ENCODE data around the gene ITPR1.

DNA sequence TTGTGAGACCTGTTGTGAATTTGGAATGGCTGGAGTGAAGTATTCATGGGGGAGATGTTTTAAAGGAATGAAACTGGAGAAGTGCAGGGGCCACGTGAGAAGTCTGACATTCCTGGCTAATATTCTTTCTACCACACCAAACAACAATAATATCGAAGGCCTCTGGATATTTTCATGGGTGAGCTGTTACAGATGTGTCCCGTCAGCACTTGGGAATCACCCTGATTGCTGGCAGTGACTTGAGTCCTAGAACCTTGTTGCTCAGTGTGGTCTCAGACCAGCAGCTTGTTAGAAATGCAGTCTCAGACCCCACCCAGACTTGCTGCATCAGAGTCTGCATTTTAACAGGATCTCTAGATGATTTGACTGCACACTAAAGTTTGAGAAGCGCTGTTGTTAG is 113.8 kb downstream of the ITPR1 start:
- TF ChIP-seq POLR2AphosphoS5 (IDR thresholded peaks at IDR 0.05; ENCODE audit: low read depth) = no peak
- TF ChIP-seq CTCF (conservative IDR thresholded peaks at IDR 0.05; ENCODE audit: low read depth in 2 of 2) = no peak
- no peak for TF ChIP-seq EZH2 (IDR thresholded peaks at IDR 0.05; ENCODE audit: low read depth, unreplicated experiment)
- TF ChIP-seq JUNB (IDR thresholded peaks at IDR 0.05; ENCODE audit: unreplicated experiment) = no peak
- no peak for TF ChIP-seq EZH2phosphoT487 (IDR thresholded peaks at IDR 0.05; ENCODE audit: unreplicated experiment)
- no peak for TF ChIP-seq ETS1 (IDR thresholded peaks at IDR 0.05)
- TF ChIP-seq, protein P1, sequence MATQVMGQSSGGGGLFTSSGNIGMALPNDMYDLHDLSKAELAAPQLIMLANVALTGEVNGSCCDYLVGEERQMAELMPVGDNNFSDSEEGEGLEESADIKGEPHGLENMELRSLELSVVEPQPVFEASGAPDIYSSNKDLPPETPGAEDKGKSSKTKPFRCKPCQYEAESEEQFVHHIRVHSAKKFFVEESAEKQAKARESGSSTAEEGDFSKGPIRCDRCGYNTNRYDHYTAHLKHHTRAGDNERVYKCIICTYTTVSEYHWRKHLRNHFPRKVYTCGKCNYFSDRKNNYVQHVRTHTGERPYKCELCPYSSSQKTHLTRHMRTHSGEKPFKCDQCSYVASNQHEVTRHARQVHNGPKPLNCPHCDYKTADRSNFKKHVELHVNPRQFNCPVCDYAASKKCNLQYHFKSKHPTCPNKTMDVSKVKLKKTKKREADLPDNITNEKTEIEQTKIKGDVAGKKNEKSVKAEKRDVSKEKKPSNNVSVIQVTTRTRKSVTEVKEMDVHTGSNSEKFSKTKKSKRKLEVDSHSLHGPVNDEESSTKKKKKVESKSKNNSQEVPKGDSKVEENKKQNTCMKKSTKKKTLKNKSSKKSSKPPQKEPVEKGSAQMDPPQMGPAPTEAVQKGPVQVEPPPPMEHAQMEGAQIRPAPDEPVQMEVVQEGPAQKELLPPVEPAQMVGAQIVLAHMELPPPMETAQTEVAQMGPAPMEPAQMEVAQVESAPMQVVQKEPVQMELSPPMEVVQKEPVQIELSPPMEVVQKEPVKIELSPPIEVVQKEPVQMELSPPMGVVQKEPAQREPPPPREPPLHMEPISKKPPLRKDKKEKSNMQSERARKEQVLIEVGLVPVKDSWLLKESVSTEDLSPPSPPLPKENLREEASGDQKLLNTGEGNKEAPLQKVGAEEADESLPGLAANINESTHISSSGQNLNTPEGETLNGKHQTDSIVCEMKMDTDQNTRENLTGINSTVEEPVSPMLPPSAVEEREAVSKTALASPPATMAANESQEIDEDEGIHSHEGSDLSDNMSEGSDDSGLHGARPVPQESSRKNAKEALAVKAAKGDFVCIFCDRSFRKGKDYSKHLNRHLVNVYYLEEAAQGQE (IDR thresholded peaks at IDR 0.05; ENCODE audit: unreplicated experiment) = no peak
- TF ChIP-seq CREB1 (CRISPR knock-in tag; IDR thresholded peaks at IDR 0.05; ENCODE audit: low read depth) = no peak
- TF ChIP-seq ZNF114 (CRISPR knock-in tag; IDR thresholded peaks at IDR 0.05) = no peak
- TF ChIP-seq ZNF331 (CRISPR knock-in tag; IDR thresholded peaks at IDR 0.05; ENCODE audit: low read depth) = no peak
- no peak for TF ChIP-seq NANOG (IDR thresholded peaks at IDR 0.05; ENCODE audit: borderline replicate concordance)
- no peak for TF ChIP-seq STAT1 (IDR thresholded peaks at IDR 0.05; ENCODE audit: unreplicated experiment)

All from GM23338 (cell line).